Germinal center (tissue), 1 donor: ENCODE data around the gene SPG7.

Experiments used
- DNase-seq: peaks from one replicate; pipeline ENCODE4 v3.0.0; 2012; ENCODE audit warnings: mixed read lengths, low spot score

Gene SPG7

GRCh38 chr16:89600956-89601355, 92.8 kb downstream of the SPG7 start:
- no peak for DNase-seq

GRCh38 chr16:89601906-89602272, 93.7 kb downstream of the SPG7 start:
- no peak for DNase-seq

- peak; percentile 36 for DNase-seq
Observed at GRCh38 chr16:89602273-89602951, 94.2 kb downstream of the SPG7 start.

- DNase-seq: no peak
Observed at GRCh38 chr16:89602952-89603590, 94.9 kb downstream of the SPG7 start.

GRCh38 chr16:89604764-89605163, 96.6 kb downstream of the SPG7 start:
- no peak for DNase-seq

GRCh38 chr16:89605186-89605970, 97.2 kb downstream of the SPG7 start:
- DNase-seq: no peak

GRCh38 chr16:89606006-89606405, 97.8 kb downstream of the SPG7 start:
- no peak for DNase-seq
